ENCODE results near the gene RETREG3. TPM values are rescaled to one million over a fixed set of nuclear protein-coding genes. Genes with fewer than 3 reads are reported as not detected.

RETREG3 gene
- total and polyA plus RNA-seq, 2 of the 13 experiments (the other 11 are each of a cell fraction or from before 2014, with no cell fraction given), result 47.0 to 55.8 TPM

DNA sequence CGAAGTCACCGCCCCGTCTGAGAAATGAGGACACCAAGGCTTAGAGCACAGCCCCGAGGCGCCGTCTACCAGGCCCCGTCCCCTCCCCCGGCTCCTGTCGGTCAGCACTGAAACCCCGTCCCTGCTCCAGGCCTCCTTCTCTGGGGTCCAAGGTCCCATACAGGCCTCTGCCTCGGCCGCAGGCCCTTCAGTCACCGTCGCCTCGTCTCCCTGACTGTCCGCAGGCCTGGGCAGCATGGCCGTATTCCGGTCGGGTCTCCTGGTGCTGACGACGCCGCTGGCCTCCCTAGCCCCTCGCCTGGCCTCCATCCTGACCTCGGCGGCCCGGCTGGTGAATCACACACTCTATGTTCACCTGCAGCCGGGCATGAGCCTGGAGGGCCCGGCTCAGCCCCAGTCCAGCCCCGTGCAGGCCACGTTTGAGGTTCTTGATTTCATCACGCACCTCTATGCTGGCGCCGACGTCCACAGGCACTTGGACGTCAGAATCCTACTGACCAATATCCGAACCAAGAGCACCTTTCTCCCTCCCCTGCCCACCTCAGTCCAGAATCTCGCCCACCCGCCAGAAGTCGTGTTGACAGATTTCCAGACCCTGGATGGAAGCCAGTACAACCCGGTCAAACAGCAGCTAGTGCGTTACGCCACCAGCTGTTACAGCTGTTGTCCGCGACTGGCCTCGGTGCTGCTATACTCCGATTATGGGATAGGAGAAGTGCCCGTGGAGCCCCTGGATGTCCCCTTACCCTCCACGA is 46.6 kb downstream of the RETREG3 start (continued):
- TF ChIP-seq, protein P1, sequence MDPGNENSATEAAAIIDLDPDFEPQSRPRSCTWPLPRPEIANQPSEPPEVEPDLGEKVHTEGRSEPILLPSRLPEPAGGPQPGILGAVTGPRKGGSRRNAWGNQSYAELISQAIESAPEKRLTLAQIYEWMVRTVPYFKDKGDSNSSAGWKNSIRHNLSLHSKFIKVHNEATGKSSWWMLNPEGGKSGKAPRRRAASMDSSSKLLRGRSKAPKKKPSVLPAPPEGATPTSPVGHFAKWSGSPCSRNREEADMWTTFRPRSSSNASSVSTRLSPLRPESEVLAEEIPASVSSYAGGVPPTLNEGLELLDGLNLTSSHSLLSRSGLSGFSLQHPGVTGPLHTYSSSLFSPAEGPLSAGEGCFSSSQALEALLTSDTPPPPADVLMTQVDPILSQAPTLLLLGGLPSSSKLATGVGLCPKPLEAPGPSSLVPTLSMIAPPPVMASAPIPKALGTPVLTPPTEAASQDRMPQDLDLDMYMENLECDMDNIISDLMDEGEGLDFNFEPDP (CRISPR knock-in tag; conservative IDR thresholded peaks at IDR 0.05), result 0 out of 2 replicates have a peak, but pooled peaks have one; percentile 35
- peak; percentile 90; the same call in 1 of the 2 replicates for TF ChIP-seq SNAI1 (CRISPR knock-in tag; IDR thresholded peaks at IDR 0.05; ENCODE audit: borderline replicate concordance)
- TF ChIP-seq ZNF138 (CRISPR knock-in tag; IDR thresholded peaks at IDR 0.05; ENCODE audit: low read depth), result 0 out of 2 replicates have a peak, but pooled peaks have one; percentile 44
- no peak for TF ChIP-seq ZNF83 (CRISPR knock-in tag; IDR thresholded peaks at IDR 0.05; ENCODE audit: borderline replicate concordance)
- TF ChIP-seq SALL2 (CRISPR knock-in tag; IDR thresholded peaks at IDR 0.05), result no peak
- TF ChIP-seq FLYWCH1 (CRISPR knock-in tag; IDR thresholded peaks at IDR 0.05), result no peak
- TF ChIP-seq TBX3 (IDR thresholded peaks at IDR 0.05; ENCODE audit: borderline replicate concordance), result 0 out of 2 replicates have a peak, but pooled peaks have one; percentile 10
- no peak for TF ChIP-seq HDAC1 (CRISPR knock-in tag; IDR thresholded peaks at IDR 0.05)
- TF ChIP-seq NCOR1 (IDR thresholded peaks at IDR 0.05; ENCODE audit: borderline replicate concordance, low read length), result no peak; the same call in 1 of the 2 replicates
- TF ChIP-seq, protein P2, sequence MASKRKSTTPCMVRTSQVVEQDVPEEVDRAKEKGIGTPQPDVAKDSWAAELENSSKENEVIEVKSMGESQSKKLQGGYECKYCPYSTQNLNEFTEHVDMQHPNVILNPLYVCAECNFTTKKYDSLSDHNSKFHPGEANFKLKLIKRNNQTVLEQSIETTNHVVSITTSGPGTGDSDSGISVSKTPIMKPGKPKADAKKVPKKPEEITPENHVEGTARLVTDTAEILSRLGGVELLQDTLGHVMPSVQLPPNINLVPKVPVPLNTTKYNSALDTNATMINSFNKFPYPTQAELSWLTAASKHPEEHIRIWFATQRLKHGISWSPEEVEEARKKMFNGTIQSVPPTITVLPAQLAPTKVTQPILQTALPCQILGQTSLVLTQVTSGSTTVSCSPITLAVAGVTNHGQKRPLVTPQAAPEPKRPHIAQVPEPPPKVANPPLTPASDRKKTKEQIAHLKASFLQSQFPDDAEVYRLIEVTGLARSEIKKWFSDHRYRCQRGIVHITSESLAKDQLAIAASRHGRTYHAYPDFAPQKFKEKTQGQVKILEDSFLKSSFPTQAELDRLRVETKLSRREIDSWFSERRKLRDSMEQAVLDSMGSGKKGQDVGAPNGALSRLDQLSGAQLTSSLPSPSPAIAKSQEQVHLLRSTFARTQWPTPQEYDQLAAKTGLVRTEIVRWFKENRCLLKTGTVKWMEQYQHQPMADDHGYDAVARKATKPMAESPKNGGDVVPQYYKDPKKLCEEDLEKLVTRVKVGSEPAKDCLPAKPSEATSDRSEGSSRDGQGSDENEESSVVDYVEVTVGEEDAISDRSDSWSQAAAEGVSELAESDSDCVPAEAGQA (IDR thresholded peaks at IDR 0.05; ENCODE audit: low read depth), result no peak
- TF ChIP-seq, protein P2 (CRISPR knock-in tag; IDR thresholded peaks at IDR 0.05; ENCODE audit: borderline replicate concordance), result 0 out of 2 replicates have a peak, but pooled peaks have one; percentile 5
- TF ChIP-seq ZFP41 (CRISPR knock-in tag; IDR thresholded peaks at IDR 0.05; ENCODE audit: borderline replicate concordance), result no peak
- TF ChIP-seq CBFB (CRISPR knock-in tag; IDR thresholded peaks at IDR 0.05), result no peak
- TF ChIP-seq, protein P3, sequence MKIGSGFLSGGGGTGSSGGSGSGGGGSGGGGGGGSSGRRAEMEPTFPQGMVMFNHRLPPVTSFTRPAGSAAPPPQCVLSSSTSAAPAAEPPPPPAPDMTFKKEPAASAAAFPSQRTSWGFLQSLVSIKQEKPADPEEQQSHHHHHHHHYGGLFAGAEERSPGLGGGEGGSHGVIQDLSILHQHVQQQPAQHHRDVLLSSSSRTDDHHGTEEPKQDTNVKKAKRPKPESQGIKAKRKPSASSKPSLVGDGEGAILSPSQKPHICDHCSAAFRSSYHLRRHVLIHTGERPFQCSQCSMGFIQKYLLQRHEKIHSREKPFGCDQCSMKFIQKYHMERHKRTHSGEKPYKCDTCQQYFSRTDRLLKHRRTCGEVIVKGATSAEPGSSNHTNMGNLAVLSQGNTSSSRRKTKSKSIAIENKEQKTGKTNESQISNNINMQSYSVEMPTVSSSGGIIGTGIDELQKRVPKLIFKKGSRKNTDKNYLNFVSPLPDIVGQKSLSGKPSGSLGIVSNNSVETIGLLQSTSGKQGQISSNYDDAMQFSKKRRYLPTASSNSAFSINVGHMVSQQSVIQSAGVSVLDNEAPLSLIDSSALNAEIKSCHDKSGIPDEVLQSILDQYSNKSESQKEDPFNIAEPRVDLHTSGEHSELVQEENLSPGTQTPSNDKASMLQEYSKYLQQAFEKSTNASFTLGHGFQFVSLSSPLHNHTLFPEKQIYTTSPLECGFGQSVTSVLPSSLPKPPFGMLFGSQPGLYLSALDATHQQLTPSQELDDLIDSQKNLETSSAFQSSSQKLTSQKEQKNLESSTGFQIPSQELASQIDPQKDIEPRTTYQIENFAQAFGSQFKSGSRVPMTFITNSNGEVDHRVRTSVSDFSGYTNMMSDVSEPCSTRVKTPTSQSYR (CRISPR knock-in tag; IDR thresholded peaks at IDR 0.05; ENCODE audit: borderline replicate concordance), result no peak
- TF ChIP-seq ELF1 (CRISPR knock-in tag; IDR thresholded peaks at IDR 0.05), result no peak; the same call in 1 of the 2 replicates
- TF ChIP-seq ZFY (CRISPR knock-in tag; IDR thresholded peaks at IDR 0.05), result peak; percentile 97
- peak; percentile 81; the same call in 1 of the 2 replicates for TF ChIP-seq AHR (CRISPR knock-in tag; IDR thresholded peaks at IDR 0.05)
- peak in 1 of 2 experiments; percentile 36; a peak in 1 of 4 replicates for TF ChIP-seq NR2F1 (CRISPR knock-in tag; IDR thresholded peaks at IDR 0.05)
- TF ChIP-seq KDM5B (CRISPR knock-in tag; IDR thresholded peaks at IDR 0.05; ENCODE audit: borderline replicate concordance), result peak; percentile 71

Measured in HepG2 (cell line).